Gastrocnemius medialis (tissue), 4 donors: ENCODE results near the gene TXNRD1. TPM values are rescaled to one million over a fixed set of nuclear protein-coding genes. Genes with fewer than 3 reads are reported as not detected.
"Not testable (repeated sequence)": the region's sequence is repeated elsewhere in the genome, so short reads cannot be mapped to it uniquely, and the experiment has no call there.

Experiments
- ATAC-seq, 2 donors: fragments of 150-250 bp; one replicate each; pipeline ENCODE4 v1.9.1; 2016
- DNase-seq, 2 donors: peaks; one replicate each; pipeline ENCODE4 v3.0.0-alpha.2; 2019
- H3K27ac ChIP-seq, 4 donors: fragments of 200-600 bp; sonication (generic); 1 replicate in 1 of 4; 2 replicates in 3 of 4; pipeline ENCODE4 v1.5.1; 2016 to 2018; ENCODE audit warnings: mild to moderate bottlenecking in 2 of 4, moderate library complexity in 1 of 4
- H3K27me3 ChIP-seq, 3 donors: fragments of 200-600 bp; sonication (generic) in 2 of 3; 1 replicate in 1 of 3; 2 replicates in 2 of 3; pipeline versions ENCODE4 v1.5.1 to v1.6.0; 2016 to 2019; ENCODE audit warnings: mild to moderate bottlenecking in 1 of 3, moderate library complexity in 1 of 3
- H3K36me3 ChIP-seq, 2 donors: fragments of 200-600 bp; sonication (generic) in 1 of 2; one replicate each; pipeline ENCODE4 v1.5.1; 2017 to 2018
- H3K4me1 ChIP-seq, 2 donors: fragments of 200-600 bp; sonication (generic) in 1 of 2; one replicate each; pipeline ENCODE4 v1.5.1; 2016 to 2017; ENCODE audit warnings: mild to moderate bottlenecking in 2 of 2
- H3K4me3 ChIP-seq, 4 donors: fragments of 200-600 bp; sonication (generic) in 3 of 4; 1 replicate in 1 of 4; 2 replicates in 3 of 4; pipeline ENCODE4 v1.5.1; 2016 to 2019; ENCODE audit warnings: mild to moderate bottlenecking in 2 of 4
- H3K9me3 ChIP-seq, 3 donors: fragments of 200-600 bp; sonication (generic) in 2 of 3; 1 replicate in 1 of 3; 2 replicates in 2 of 3; pipeline ENCODE4 v1.5.1; 2016 to 2019
- POLR2A ChIP-seq, 2 donors: fragments of 450-650 bp; IDR thresholded peaks; one replicate each; pipeline ENCODE4 v1.6.1; 2017; ENCODE audit warnings: antibody characterized with exemption in 2 of 2, mild to moderate bottlenecking in 2 of 2, moderate library complexity in 2 of 2
- in situ Hi-C, 4 donors: fragments of 200-750 bp; cut with MboI; loops; one replicate each; pipeline versions ENCODE4 v1.15.0 to v1.8.0; 2017; ENCODE audit warnings: low sequenced_read_pairs in 4 of 4
- intact Hi-C: fragments of 100-400 bp; cut with DNase I; formaldehyde crosslinking; loops from one replicate; pipeline ENCODE4 v1.15.1; 2023; ENCODE audit warnings: low total_unique reads
- total RNA-seq, 4 donors: library from RNA; depleted of rRNA; stranded (reverse); fragments of >200 nt; gene quantifications; one replicate each; pipeline versions ENCODE4 v1.1.0 to v1.2.3, GENCODE V29; 2016
- TF ChIP-seq, protein P1 (sequence below), 5 experiments: fragments of 450-650 bp in 3 of 5; fragments of 200-600 bp in 2 of 5; sonication (generic) in 2 of 5; IDR thresholded peaks in 4 of 5; conservative IDR thresholded peaks in 1 of 5; 1 replicate in 4 of 5; 2 replicates in 1 of 5; pipeline ENCODE4 v1.5.1; 2016 to 2019; ENCODE audit warnings: antibody characterized with exemption in 5 of 5, mild to moderate bottlenecking in 3 of 5, moderate library complexity in 3 of 5

Gene TXNRD1
- total RNA-seq, 4 donors from 2014 or later = 96.6 to 139 (median 118) TPM

DNA sequence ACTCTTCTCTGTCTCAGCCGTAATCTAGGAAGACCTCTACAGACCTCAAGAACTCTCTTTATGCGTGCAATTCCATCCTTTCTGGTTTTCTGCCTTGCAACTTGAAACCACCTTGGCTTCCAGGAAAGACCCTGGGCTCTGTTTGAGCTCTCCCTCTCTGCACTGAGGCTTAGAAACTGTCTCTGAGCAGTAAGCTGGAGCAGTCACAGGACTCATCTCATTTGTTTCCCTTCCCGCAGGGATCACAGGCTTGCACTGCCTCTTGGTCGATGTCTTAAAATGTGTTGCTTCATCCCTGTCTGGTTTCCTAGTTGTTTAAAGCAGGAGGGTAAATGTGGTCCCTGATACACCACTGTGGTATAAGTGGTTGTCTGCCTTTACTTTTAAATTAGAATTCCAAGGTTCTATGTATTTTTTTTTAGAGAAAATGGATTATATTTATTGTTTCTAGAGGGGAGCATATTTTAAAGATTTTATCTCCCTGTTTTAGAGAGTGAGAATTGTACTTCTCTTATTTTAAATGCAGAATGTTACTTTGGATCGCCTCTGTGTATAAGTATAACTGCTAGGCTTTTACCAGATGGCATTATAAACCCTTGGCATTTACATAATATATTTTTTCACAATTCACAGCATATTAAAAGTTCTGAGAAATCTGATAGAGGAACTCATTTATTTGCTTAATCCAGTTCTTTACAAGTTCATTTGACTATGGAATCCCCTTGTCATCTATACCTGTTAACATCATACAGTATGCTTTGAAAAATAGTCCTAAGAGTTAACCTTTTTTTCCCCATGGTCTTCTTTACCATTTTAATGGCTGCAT is 114.3 kb downstream of the TXNRD1 start:
- H3K4me3 ChIP-seq = no peak overlapping the region
- intact Hi-C loops = no loop called here
- no peaks in the 10 kb centered on the region for H3K9me3 ChIP-seq
- no peaks in the 10 kb centered on the region for H3K4me1 ChIP-seq
- DNase-seq (no peak), ATAC-seq (no peak)
- peaks cover 0 to 88% of the 10 kb centered on the region in 2 donors for H3K36me3 ChIP-seq
- TF ChIP-seq, protein P1, sequence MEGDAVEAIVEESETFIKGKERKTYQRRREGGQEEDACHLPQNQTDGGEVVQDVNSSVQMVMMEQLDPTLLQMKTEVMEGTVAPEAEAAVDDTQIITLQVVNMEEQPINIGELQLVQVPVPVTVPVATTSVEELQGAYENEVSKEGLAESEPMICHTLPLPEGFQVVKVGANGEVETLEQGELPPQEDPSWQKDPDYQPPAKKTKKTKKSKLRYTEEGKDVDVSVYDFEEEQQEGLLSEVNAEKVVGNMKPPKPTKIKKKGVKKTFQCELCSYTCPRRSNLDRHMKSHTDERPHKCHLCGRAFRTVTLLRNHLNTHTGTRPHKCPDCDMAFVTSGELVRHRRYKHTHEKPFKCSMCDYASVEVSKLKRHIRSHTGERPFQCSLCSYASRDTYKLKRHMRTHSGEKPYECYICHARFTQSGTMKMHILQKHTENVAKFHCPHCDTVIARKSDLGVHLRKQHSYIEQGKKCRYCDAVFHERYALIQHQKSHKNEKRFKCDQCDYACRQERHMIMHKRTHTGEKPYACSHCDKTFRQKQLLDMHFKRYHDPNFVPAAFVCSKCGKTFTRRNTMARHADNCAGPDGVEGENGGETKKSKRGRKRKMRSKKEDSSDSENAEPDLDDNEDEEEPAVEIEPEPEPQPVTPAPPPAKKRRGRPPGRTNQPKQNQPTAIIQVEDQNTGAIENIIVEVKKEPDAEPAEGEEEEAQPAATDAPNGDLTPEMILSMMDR (IDR thresholded peaks at IDR 0.05 in 4 of 5, conservative IDR thresholded peaks at IDR 0.05 in 1 of 5) = no peak
- TF ChIP-seq POLR2A (IDR thresholded peaks at IDR 0.05) = no peak
- H3K27ac ChIP-seq = no peak overlapping the region
- H3K27me3 ChIP-seq = no peaks in the 10 kb centered on the region
- in situ Hi-C loops = no loop called here

DNA sequence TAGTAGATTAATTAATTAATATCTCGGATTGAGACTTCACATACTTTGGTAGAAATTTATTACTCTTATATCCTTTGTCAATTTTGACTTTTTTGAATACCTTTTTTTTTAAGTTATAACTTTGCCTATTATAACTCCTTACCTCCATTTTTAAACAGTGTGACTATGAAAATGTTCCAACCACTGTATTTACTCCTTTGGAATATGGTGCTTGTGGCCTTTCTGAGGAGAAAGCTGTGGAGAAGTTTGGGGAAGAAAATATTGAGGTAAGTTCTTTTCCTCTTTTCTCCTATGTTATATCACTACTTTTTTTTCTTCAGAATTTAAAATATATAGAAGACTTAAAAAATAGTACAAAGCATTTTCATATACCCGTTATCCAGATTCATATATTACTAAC is 115.8 kb downstream of the TXNRD1 start:
- in situ Hi-C loops = no loop called here
- no peak overlapping the region for H3K4me3 ChIP-seq
- TF ChIP-seq, protein P1 (IDR thresholded peaks at IDR 0.05 in 4 of 5, conservative IDR thresholded peaks at IDR 0.05 in 1 of 5) = no peak
- TF ChIP-seq POLR2A (IDR thresholded peaks at IDR 0.05) = no peak
- no peak overlapping the region for H3K27ac ChIP-seq
- intact Hi-C loops = no loop called here
- peaks cover 0 to 88% of the 10 kb centered on the region in 2 donors for H3K36me3 ChIP-seq
- DNase-seq (no peak), ATAC-seq (no peak)
- H3K4me1 ChIP-seq = no peaks in the 10 kb centered on the region
- H3K27me3 ChIP-seq = no peaks in the 10 kb centered on the region
- no peaks in the 10 kb centered on the region for H3K9me3 ChIP-seq

DNA sequence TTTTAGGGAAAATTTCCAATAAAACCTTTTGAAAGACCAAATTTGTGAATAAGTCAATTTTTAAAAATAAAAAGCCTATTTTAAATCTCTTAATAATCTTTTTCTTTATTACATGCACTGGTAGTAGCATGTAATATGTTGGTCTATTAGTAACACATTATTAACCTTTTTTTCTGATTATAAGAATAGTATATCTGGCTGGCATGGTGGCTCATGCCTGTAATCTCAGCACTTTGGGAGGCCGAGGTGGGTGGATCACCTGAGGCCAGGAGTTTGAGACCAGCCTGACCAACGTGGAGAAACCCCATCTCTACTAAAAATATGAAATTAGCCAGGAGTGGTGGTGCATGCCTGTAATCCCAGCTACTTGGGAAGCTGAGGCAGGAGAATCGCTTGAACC is 116.7 kb downstream of the TXNRD1 start:
- DNase-seq, H3K27me3 ChIP-seq, in situ Hi-C loops, H3K4me3 ChIP-seq, H3K27ac ChIP-seq, H3K4me1 ChIP-seq, intact Hi-C loops, H3K9me3 ChIP-seq, ATAC-seq: not testable (repeated sequence)
- peaks cover 0 to 88% of the 10 kb centered on the region in 2 donors for H3K36me3 ChIP-seq

DNA sequence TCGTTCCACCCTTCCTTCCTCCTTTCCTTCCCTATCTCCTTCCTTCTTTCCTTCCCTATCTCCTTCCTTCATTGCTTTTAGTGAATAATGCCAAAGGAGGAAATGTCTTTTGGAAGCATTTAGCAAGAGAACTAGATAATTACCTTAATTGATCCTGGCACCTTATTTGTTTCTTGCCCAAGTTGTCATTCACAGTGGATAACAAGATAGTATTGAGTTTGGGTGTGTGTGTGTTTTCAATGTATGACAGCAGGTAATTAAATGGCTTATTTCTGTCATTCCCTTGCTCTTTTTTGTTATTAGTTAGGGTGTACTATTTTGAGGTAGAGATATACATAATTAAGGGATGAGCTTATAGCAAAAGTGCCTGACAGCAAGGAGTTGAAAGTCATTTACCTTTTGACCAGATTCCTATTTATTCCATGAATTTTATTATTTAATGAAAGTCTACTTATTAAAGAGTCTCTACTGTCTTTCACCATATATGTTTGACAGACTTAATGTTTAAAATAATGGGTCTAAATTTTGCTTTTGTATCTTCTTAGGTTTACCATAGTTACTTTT is 118.2 kb downstream of the TXNRD1 start:
- in situ Hi-C loops = no loop called here
- Histone ChIP-seq H3K27me3 (no peaks in the 10 kb centered on the region), H3K4me1 (no peaks in the 10 kb centered on the region), H3K9me3 (no peaks in the 10 kb centered on the region), H3K36me3 (peaks cover 0 to 89% of the 10 kb centered on the region in 2 donors), H3K27ac (no peak overlapping the region), H3K4me3 (no peak overlapping the region)
- intact Hi-C loops = no loop called here
- TF ChIP-seq, protein P1 (IDR thresholded peaks at IDR 0.05 in 4 of 5, conservative IDR thresholded peaks at IDR 0.05 in 1 of 5) = no peak
- no peak for TF ChIP-seq POLR2A (IDR thresholded peaks at IDR 0.05)
- ATAC-seq (no peak), DNase-seq (no peak)

DNA sequence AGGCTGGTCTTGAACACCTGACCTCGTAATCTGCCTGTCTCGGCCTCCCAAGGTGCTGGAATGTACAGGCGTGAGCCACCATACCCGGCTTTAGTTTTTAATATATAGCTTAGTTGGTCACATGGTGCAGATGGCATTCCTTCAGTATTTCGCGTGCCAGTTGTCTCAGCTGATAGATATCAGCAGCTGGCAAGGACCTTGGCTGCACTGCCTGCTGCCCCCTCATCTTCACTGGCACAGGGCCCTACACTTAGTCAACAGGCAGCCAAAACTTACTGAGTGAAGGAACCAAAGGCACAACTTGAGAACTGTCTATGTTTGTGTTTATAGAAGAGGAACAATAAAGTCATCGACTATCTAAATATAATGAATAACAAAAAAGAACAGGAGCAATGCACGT is 119.0 kb downstream of the TXNRD1 start:
- intact Hi-C loops (no loop called here), in situ Hi-C loops (no loop called here)
- ATAC-seq = no peak
- H3K27me3 ChIP-seq = no peaks in the 10 kb centered on the region
- no peak for DNase-seq
- H3K36me3 ChIP-seq = peaks cover 0 to 89% of the 10 kb centered on the region in 2 donors
- no peaks in the 10 kb centered on the region for H3K9me3 ChIP-seq
- no peak overlapping the region for H3K27ac ChIP-seq
- TF ChIP-seq POLR2A (IDR thresholded peaks at IDR 0.05) = no peak
- TF ChIP-seq, protein P1 (IDR thresholded peaks at IDR 0.05 in 4 of 5, conservative IDR thresholded peaks at IDR 0.05 in 1 of 5) = no peak
- H3K4me3 ChIP-seq = no peak overlapping the region
- H3K4me1 ChIP-seq = no peaks in the 10 kb centered on the region
